ENCODE measurements around the gene ARHGEF17.

The ARHGEF17 gene

DNA sequence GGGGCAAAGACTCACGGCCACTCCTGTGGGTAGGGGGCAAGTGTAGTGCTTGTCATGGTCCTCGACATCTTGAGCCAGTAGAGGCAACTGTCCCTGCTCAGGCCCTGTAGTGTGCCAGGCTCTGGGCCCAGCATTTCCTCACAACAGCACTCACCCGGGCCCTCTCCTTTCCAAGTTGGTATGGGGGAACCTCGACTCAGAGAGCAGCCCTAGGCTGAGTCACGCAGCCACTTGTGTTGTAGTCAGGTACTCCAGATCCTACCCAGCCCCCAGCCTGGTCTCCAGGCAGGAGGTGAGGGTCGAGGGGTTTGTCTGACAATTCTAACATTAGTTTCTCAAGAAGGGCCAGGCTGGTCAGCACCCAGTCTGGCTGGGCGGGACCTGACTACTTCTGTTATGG lies 72.3 kb downstream of the ARHGEF17 start:
- no peak for DNase-seq (ENCODE audit: low read depth in 2 of 2)

DNA sequence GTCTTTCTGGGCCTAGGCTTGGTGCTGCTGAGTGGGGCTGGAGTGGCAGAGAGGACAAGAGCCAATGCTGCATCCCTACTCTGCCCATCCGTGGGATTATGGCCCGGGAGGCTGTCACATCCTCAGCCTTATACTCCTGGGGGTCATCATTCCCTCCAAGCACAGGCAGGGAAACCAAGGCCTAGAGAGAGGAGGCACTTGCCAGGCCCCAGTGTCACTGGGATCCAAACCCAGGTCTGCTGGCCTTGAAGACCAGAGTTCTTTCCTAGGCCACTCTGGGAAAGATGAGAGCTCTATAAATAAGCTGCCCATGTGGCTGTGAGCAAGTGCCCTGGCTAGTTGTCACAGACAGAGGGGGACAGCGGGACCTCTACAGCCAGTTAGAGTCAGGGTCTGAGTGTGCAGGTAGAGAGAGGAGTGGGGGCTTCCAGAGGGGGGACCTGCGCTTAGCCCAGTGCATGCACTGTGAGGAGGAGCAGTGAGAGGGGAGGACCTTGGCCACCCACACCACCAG lies 72.9 kb downstream of the ARHGEF17 start:
- no peak for DNase-seq (ENCODE audit: low read depth in 2 of 2)

DNA sequence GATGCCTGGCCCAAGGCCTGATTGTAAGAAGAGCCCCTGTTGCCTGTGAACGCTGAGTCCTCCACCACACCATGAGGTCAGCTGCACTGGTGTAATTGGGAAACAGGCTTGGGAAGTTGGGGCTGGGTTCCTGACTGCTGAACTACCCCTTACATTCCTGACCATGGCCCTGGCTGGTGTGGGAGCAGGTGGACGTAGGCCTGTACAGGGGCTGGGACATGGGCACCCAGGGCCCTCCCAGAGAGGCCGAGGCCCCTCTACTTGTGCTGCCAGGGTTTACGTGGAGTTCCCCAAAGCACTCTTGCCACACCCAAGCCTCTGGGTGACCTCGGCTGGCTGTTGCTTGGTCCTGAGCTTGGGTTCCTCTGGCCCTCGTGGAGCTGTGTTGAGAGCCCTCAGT lies 73.5 kb downstream of the ARHGEF17 start:
- no peak for DNase-seq (ENCODE audit: low read depth in 2 of 2)

DNA sequence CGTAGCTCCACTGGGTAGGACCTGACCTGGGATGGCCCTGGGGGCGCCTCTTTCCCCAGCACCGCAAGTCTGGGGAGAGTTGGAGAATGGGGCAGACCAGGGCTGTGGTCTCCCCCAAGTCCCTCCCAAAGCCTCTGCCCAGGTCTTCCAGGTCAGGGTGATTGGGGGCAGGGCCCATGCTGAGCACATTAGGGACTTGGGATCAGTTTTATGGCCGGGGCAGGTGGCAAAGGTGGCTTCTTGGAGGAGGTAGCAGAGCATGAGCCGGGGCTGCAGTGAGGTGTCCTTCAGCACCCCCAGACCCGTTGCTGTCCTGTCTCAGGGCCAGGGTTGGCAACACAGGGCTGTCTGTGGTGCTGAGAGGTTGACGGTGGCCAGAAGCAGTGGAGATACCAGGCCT lies 74.1 kb downstream of the ARHGEF17 start:
- no peak for DNase-seq (ENCODE audit: low read depth in 2 of 2)

DNA sequence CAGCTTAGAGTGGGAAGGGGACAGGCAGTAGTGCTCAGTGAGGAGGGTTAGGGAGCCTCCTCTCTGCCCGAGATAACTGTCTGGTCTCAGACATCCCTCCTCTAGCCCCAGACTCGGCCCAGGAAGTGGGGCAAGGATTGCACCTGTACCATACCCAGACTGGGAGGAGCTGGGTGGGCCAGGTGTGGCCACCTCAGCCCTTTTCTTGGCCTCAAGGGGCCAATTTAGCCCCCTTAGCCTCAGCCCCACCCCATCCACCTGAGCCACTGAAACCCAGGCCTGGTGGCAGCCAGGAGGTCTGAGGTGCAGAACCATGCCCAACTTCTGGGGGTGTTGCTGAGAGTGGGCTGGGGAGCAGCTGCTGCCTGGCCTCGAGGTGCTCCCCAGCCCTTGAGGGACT lies 74.7 kb downstream of the ARHGEF17 start:
- no peak for DNase-seq (ENCODE audit: low read depth in 2 of 2)

DNA sequence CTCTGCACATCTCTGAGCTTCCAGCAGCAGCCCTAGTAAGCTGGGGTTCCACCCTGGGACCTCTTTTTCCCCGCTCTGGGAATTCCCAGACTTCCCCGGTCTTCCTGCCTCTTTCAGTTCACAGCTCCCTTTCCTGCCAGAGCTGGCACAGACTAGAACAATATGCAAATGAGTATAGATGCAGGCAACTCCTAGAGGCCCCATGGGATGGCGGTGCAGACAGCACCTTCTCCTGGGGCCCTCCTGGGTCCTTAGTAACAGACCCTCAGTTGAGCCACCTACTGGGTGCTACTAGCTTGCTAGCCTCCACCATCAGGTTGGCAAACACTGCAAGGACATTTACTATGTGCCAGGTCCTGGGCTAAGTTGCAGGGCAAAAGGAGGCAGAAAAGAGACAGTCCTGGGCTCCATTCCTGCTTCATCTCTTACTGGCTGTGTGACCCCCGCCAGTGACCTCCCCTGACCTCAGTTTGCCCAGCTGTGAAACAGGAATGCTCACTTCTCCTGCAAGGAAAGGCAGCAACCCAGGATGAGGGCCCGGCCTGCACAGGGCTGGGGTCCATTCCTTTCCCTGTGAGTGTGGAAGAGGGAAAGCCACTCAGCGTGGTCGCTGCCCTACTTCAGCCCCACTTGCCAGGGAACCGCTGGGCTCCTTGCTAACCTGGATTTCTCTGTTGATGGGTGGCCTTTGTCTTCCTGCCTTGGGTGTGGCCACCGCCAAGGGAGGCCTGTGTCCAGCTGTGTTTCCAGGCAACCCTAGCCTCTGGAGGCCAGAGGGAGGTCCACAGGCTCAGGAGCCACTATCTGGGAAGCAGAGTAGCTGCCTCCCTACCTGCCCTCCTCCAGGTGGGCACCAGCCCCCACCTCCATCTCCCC lies 75.4 kb downstream of the ARHGEF17 start:
- DNase-seq (ENCODE audit: low read depth in 2 of 2) = no peak

DNA sequence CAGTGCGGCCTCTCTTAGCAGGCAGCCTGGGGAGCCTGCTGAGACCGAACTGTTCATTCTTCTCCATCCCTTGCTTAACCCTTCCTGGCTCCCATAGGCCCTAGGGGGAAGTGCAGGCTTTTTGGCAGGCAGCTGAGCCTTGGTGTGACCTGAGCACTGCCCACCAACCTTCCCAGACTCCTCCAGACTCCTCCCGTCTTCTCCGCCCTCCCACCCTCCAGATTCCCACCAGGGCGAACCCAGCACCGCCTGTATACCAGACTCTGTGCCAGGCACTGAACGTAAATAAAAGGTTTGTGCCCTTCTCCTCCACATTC lies 76.0 kb downstream of the ARHGEF17 start:
- DNase-seq (ENCODE audit: low read depth in 2 of 2) = no peak

DNA sequence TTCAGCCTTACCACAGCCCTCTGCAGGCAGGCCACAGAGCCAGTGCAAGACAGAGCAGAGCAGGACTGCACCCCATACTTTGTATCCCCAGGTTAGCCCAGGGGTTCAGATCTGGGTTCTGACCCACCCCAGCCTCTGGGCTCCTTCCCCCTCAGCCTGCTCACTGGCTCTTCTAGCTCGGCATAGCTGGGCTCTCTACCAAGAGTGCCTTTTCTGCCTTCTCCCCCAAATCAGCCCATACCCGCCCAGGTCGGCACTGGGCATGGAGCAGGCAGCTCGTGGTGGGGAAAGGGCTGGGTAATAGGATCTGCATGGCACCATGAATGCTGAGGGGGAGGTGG lies 76.4 kb downstream of the ARHGEF17 start:
- no peak for DNase-seq (ENCODE audit: low read depth in 2 of 2)

DNA sequence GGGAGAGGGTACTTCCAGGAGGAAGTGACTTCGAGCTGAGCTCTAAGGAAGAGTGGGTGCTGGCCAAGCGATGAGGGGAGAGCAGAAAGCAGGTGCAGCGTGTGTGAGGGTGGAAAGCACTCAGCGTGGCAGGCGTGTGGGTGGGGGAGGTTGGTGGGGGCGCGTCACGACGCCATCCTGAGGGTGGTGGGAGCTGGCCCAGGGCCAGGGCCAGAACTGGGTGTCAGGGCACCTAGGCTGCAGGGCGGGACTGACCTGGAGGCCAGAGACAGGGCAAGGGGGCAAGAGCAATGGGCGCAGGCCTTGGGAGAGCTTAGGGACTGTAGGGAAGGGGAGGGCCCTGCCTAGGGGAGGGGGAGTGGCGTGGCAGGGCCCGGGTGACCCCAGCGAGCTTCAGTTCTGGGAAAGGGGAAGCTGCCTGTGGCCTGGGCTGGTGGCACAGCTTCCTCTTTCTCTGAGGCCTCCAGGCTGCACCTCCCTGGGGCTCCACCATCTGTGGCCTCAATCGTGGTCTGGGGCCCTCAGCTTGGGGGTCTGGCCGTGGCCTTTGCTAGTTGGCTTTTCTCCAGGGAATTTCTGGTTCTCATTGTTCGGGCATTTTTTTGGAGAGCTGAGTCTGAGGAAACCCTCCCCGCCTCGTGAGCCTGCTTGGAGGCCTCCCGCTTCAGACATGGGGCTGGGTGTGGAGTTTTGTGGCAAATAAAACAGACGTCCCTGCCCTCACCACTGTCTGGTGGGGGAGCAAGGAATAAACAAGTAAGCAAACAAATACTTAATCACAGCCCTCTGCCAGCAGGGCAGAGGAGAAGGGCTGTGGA lies 77.0 kb downstream of the ARHGEF17 start:
- DNase-seq (ENCODE audit: low read depth in 2 of 2) = no peak

DNA sequence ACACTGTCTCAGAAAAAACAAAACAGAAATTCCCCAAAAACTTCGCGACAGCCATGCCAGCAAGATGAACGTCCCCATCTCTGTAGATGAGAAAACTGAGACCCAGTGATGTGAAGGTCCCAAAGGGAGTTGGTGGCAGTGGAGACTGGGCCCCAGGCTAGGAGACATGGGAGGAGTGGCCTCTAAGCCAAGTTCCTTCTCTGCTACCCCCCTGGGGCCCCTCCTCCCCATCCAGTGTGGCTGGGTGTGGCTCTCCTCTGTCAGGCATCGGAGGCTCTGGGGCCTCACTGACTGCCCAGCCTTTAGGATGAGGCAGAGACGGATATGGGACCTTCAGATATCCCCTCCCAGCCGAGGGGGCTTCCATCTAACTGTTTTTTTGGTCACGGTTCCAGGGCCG lies 77.9 kb downstream of the ARHGEF17 start:
- DNase-seq (ENCODE audit: low read depth in 2 of 2) = no peak

DNA sequence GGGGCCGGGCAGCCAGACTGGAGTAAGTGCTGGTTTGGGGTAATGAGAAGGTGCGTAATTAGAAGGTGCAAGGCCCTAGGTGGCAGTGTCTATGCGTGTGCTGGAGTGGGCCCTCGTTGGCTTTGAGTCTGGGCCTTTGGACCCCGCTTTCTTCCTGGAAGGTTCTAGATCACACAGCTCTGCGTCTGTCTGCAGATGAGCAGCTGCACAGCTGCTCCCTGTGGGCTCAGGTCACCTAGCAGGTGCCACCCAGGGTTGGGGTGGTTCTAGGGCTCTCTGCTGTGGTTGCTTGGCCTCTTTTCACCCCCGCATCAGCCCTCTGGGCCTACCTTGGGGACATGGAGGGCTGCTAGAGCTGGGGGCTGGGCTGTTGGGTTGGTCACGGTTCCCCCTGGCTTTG lies 78.5 kb downstream of the ARHGEF17 start:
- DNase-seq (ENCODE audit: low read depth in 2 of 2) = no peak

DNA sequence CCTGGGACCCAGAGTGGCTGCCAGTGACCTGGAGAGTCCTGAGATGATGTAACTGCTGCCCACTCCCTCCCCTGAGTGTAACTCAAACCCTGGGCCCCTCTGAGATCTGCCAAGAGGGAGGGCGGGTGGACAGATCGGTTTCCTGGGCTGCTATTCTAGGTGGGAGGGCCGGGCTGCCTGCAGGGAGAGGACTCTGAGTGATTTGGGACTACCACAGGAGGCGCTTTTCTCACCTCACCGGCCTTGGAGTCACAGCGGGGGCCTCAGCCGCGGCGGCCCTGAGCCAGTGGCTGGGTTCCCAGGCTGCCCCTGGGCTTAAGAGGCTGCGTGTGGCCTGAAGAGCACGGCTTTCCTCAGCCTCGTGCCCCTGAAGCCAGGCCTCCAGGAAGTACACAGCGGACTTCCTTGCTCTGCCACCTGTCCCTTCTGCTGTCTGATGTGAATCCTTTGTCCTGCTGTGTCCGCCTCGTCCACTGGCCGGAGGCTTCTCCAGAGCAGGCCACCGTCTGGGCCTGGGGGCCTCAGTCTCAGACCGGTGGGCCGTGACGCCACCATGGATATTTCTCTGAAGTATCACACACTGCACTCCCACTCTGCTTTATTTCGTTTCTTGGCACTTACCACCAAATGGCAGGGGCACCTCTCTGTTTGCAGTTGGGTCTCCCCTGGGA lies 79.7 kb downstream of the ARHGEF17 start:
- DNase-seq (ENCODE audit: low read depth in 2 of 2) = no peak

DNA sequence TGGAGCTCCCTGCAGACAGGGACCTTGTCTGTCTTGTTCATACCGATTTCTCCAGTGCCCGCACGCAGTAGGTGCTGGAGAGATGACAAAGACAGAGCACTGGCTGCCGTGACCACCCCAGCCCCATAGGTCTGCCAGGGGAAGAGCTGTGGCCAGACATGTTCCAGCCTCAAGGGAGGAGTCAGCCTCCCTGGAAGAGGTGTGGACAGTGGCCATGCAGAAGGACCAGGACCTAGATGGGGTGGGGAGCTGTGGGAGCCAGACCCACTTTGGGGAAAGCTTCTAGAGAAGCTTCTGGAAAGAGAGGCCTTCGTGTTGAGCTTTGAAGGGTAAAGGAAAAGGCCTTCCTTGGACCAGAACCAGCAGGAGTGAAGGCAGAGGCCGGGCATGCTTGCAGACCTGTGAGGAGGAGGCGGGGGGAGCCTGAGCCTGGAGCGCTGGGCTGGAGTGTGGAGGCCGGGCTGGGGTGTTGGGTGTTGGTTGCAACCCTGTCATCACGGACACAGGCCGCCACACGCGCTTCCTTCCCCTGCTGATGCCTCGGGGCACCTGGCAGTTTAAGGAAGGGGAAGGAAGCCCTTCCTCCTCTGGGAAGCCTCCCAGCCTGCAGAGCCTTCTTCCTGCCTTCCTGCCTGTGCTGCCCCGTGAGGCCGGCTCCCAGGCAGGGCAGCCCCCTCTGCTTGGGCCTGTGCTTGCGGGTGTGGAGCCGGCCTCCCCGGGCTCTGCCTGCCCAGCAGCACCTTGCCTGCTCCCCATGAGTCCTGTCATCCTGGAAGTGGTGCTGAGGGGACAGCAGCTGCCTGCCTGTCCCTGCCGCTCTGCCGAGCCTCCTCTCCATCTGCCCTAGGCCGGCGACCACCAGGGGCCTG lies 80.4 kb downstream of the ARHGEF17 start:
- DNase-seq (ENCODE audit: low read depth in 2 of 2) = no peak

DNA sequence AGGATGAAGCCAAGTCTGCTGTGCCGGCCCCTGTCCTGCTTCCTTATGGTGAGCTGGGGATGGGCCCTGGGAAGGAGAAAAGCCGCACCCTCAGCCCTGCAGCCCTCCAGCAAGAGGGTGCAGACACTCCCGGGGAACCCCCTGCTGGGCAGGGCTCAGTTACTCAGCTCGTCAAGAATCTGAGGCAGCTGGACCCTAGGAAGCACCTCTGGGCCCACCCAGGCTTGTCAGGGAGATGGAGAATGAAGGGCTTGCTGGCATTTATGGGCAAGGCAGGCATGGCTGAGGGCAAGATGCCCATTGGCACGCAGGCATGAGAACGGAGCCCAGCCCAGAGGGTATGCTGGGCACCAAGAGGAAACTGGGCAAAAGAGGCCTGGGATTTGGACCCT lies 81.1 kb downstream of the ARHGEF17 start:
- no peak for DNase-seq (ENCODE audit: low read depth in 2 of 2)

DNA sequence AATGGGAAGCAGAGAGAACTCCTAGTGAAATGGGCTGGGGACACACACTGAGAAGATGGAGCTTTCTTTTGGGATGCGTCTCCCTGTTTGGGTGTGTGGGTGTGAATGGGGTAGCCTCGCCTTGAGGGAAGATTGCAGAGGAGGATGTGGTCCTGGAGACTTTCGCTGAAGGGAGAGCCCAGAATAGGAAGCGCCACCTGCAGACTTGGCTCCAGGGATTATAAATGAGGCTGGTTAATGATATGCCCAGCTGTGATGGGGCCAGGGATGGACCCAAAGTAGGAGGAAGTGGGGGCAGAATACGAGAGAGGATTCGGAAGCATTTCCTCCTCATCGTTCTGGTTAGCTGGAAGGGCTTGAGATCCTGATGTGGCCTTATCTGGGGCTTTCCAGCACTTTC lies 81.8 kb downstream of the ARHGEF17 start:
- DNase-seq (ENCODE audit: low read depth in 2 of 2) = no peak

DNA sequence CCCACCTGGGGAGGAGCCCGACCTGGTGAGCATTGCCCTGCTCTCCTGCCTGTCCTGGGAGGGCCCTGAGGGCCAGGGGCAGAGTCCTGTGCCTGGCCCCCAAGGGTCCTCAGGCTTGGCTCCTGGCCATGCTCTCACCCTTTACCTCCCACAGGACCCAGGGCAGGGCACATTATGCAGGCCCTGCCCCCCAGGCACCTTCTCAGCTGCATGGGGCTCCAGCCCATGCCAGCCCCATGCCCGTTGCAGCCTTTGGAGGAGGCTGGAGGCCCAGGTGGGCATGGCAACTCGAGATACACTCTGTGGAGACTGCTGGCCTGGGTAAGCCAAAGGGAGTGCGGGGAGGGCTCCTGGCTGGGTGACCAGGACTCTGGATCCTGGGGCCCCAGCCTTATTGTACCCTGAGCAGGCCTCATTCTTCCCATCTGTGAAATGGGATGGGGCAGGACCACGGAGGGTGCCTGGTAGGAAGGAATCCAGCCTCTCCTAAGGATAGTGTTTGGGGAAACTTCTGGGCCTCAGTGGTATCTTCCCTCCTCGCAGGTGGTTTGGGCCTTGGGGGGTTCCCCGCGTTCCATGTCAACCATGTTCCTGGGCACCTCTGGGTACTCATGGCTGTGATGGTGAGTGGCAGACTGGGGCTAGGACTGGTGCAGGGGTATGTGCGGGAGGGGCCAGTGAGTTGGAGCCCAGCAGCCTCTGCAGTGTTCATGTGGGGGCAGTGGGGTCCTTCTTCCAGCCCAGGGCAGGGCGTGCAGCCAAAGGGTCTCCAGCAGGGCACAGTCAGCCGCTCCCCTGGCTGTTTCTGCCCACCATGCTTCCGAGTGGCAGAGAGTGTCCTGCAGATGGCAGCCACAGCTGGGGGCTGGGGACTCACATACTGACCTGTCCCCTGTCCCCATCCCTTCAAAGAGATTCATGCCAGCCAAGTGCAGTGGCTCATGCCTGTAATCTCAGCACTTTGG lies 82.8 kb downstream of the ARHGEF17 start:
- DNase-seq (ENCODE audit: low read depth in 2 of 2) = no peak

DNA sequence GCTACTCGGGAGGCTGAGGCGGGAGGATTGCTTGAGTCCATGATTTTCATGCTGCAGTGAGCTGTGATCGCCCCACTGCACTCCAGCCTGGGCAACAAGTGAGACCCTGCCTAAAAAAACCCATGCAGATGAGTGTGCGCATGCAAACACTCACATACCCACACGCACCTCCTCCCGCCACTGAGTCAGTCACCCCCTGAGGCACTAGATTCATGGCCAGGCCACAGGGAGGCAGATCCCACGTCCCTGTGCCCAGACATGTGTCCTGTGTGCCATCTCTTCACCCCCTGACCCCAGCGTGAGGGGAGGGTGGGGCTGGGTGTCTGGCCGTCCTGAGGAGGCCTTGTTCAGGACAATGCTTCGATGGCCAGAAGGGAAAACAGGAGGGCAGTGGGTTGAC lies 83.6 kb downstream of the ARHGEF17 start:
- DNase-seq (ENCODE audit: low read depth in 2 of 2) = no peak

DNA sequence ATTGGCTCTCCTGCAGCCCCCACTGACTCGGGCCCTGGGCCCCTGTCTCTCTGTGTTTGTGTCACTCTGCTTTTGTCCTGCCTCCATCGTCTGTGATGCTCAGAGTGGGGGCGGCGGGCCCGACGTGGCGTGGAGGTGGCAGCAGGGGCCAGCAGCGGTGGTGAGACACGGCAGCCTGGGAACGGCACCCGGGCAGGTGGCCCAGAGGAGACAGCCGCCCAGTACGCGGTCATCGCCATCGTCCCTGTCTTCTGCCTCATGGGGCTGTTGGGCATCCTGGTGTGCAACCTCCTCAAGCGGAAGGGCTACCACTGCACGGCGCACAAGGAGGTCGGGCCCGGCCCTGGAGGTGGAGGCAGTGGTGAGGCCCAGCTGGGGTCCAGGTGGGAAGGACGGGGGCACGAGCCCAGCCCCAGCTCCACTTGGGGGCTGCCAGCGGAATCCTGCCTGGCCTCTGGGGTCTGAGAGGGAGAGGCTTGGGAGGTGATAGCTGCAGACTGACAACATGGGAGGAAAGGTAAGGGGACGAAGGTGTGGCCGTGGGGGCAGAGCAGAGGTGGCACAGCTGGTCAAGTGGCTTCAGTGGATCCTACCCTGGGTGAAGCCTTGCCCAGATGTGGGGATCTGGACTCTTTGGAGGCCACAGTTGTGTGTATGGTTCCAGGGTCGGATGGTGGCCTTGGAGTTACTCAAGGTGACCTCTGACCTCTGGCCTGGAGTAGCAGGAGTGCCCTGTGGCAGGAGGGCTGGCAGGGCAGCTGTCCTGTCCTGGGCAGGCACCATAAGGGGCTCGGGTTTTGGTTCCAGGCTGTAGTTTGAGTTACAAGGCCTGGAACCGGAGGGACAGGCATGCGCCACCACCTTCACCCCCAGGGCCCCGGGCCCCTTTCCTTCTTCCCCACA lies 84.3 kb downstream of the ARHGEF17 start:
- DNase-seq (ENCODE audit: low read depth in 2 of 2) = no peak

DNA sequence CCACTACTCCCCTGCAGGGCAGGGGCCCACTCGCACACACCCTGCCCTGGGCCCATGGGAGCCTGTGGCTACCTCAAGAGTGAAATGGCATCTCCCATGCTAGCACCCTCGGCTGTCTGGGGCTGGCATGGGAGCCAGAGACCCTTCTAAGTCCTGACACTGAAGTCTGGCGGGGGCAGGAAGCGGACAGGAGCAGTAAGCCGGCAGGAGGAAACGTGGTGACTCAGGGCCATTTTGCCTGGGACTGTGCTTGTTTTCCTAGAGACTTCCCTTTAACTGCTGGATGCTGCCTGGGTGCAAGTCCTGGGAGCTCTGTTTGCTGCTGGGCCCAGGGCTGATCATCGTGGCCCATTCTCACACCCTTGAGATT lies 84.9 kb downstream of the ARHGEF17 start:
- no peak for DNase-seq (ENCODE audit: low read depth in 2 of 2)
